Measurements from ENCODE around the gene POLDIP2. TPM values are rescaled to one million over a fixed set of nuclear protein-coding genes. Genes with fewer than 3 reads are reported as not detected.

Gene POLDIP2
- total RNA-seq, 1 donor from 2014 or later = 82.2 TPM

GRCh38 chr17:28404461-28404811, 47.1 kb upstream of the POLDIP2 start:
- Histone ChIP-seq H3K27ac (peak overlapping the region; percentile 52 to 54), H3K4me1 (peaks cover 9 to 11% of the 10 kb centered on the region in 2 donors), H3K4me3 (peak overlapping the region; percentile 77 to 79), H3K27me3 (no peaks in the 10 kb centered on the region), H3K9me3 (no peaks in the 10 kb centered on the region), H3K36me3 (peaks cover 2 to 12% of the 10 kb centered on the region in 2 donors)
- intact Hi-C loops (cut with DNase I) = no loop called here
- DNase-seq (ENCODE audit: low spot score in 2 of 2) = peak in 1 of 2 donors; percentile 52
- TF ChIP-seq CTCF (IDR thresholded peaks at IDR 0.05) = no peak

- peak in 1 of 2 donors; percentile 8 for DNase-seq (ENCODE audit: low spot score in 2 of 2)
- no peaks in the 10 kb centered on the region for H3K9me3 ChIP-seq
- no peak for TF ChIP-seq CTCF (IDR thresholded peaks at IDR 0.05)
- no peak overlapping the region for H3K27ac ChIP-seq
- peaks cover 6 to 14% of the 10 kb centered on the region in 2 donors for H3K36me3 ChIP-seq
- peak overlapping the region in 1 of 2 donors; percentile 77 for H3K4me3 ChIP-seq
- no peaks in the 10 kb centered on the region for H3K27me3 ChIP-seq
- peaks cover 9 to 11% of the 10 kb centered on the region in 2 donors for H3K4me1 ChIP-seq
- intact Hi-C loops (cut with DNase I) = no loop called here
These were observed 46.7 kb upstream of the POLDIP2 start for GRCh38 chr17:28404007-28404406.

GRCh38 chr17:28402844-28403243, 45.5 kb upstream of the POLDIP2 start:
- H3K36me3 ChIP-seq = peaks cover 6 to 22% of the 10 kb centered on the region in 2 donors
- no peak overlapping the region for H3K27ac ChIP-seq
- H3K4me1 ChIP-seq = peaks cover 9 to 11% of the 10 kb centered on the region in 2 donors
- intact Hi-C loops (cut with DNase I) = no loop called here
- no peaks in the 10 kb centered on the region for H3K27me3 ChIP-seq
- no peak overlapping the region for H3K4me3 ChIP-seq
- TF ChIP-seq CTCF (IDR thresholded peaks at IDR 0.05) = no peak
- DNase-seq (ENCODE audit: low spot score in 2 of 2) = peak in 1 of 2 donors; percentile 55
- no peaks in the 10 kb centered on the region for H3K9me3 ChIP-seq

DNA sequence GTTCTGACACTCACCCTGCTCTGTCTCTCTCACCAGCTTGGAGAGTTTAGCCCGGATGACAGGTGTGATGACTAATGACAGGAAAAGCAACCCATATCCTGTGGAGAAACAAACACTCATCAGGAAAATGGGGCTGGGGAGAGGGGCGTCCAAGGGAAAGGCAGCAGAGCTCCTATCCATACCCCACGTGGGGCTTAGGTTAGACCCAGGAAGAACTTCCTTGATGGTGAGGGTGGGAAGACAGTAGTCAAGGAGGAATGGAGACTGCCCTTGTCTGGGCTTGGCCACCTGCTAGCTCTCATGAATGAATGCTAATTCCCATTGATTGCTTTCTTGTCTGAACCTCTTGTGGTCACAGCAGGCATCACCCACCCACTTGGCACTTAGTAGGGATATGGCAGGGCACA, 44.9 kb upstream of the POLDIP2 start:
- no peak overlapping the region for H3K27ac ChIP-seq
- H3K9me3 ChIP-seq = no peaks in the 10 kb centered on the region
- DNase-seq (ENCODE audit: low spot score in 2 of 2) = peak in 1 of 2 donors; percentile 25
- no peaks in the 10 kb centered on the region for H3K27me3 ChIP-seq
- H3K4me1 ChIP-seq = peaks cover 9 to 11% of the 10 kb centered on the region in 2 donors
- intact Hi-C loops (cut with DNase I) = no loop called here
- H3K4me3 ChIP-seq = no peak overlapping the region
- TF ChIP-seq CTCF (IDR thresholded peaks at IDR 0.05) = no peak
- H3K36me3 ChIP-seq = peaks cover 6 to 22% of the 10 kb centered on the region in 2 donors

GRCh38 chr17:28399808-28400207, 42.5 kb upstream of the POLDIP2 start:
- Histone ChIP-seq H3K4me1 (peaks cover 4 to 6% of the 10 kb centered on the region in 2 donors), H3K4me3 (no peak overlapping the region), H3K36me3 (peaks cover 12 to 39% of the 10 kb centered on the region in 2 donors), H3K27ac (no peak overlapping the region), H3K9me3 (no peaks in the 10 kb centered on the region), H3K27me3 (no peaks in the 10 kb centered on the region)
- intact Hi-C loops (cut with DNase I) = no loop called here
- TF ChIP-seq CTCF (IDR thresholded peaks at IDR 0.05) = no peak
- no peak for DNase-seq (ENCODE audit: low spot score in 2 of 2)
